Aorta (tissue), 5 donors: ENCODE results near the gene PRR12. TPM values are rescaled to one million over a fixed set of nuclear protein-coding genes. Genes with fewer than 3 reads are reported as not detected.
A peak's percentile ranks its signal among the peaks of the same experiment; 100 is the strongest.

Experiments used
- ATAC-seq: fragments of 200-7000 bp; cut with Tn5 transposase; one replicate; pipeline ENCODE4 v1.9.1; 2022; ENCODE audit warnings: moderate library complexity; ENCODE audit not compliant: low FRiP score
- DNase-seq, 2 donors: peaks; one replicate each; pipeline ENCODE4 v3.0.0-alpha.2; 2020
- H3K27ac ChIP-seq, 2 donors: one replicate each; pipeline ENCODE4 v1.5.1; 2013; ENCODE audit warnings: low read length in 2 of 2, mild to moderate bottlenecking in 2 of 2, moderate library complexity in 2 of 2, control low read depth in 1 of 2, inconsistent platforms in 1 of 2, low read depth in 1 of 2
- H3K27me3 ChIP-seq, 2 donors: one replicate each; pipeline ENCODE4 v1.6.1; 2013; ENCODE audit warnings: control low read depth in 1 of 2, low read length in 1 of 2, mild to moderate bottlenecking in 1 of 2, moderate library complexity in 1 of 2; ENCODE audit not compliant: insufficient read depth in 2 of 2, control insufficient read depth in 1 of 2
- H3K36me3 ChIP-seq, 2 donors: one replicate each; pipeline ENCODE4 v1.6.1; 2013; ENCODE audit warnings: control low read depth in 1 of 2, low read length in 1 of 2, mild to moderate bottlenecking in 1 of 2; ENCODE audit not compliant: insufficient read depth in 2 of 2, control insufficient read depth in 1 of 2
- H3K4me1 ChIP-seq, 2 donors: one replicate each; pipeline ENCODE4 v1.6.1; 2013; ENCODE audit warnings: low read length in 2 of 2, control low read depth in 1 of 2, mild to moderate bottlenecking in 1 of 2, moderate library complexity in 1 of 2; ENCODE audit not compliant: insufficient read depth in 2 of 2, control insufficient read depth in 1 of 2
- H3K4me3 ChIP-seq, 2 donors: one replicate each; pipeline ENCODE4 v1.5.1; 2013; ENCODE audit warnings: low read length in 2 of 2, control low read depth in 1 of 2, mild to moderate bottlenecking in 1 of 2
- H3K9me3 ChIP-seq: one replicate; pipeline ENCODE4 v1.6.1; 2013; ENCODE audit warnings: mild to moderate bottlenecking, low read length; ENCODE audit not compliant: control insufficient read depth
- WGBS, 2 donors: extraction: QIAGEN DNeasy Blood & Tissue Kit; methylation state at CpG; one replicate each; pipeline ENCODE4 v1.1.7; 2013; 5-methylcytosine and 5-hydroxymethylcytosine counted together
- intact Hi-C, 2 donors: fragments of 100-400 bp; cut with DNase I; formaldehyde crosslinking; loops; one replicate each; pipeline versions ENCODE4 v1.14.2 to v1.15.0; 2022
- polyA plus RNA-seq, 2 donors: library from polyadenylated mRNA; stranded (reverse); fragments of 200-250 nt; gene quantifications; one replicate each; pipeline ENCODE4 v1.2.3, GENCODE V29; 2013
- total RNA-seq, 2 donors: library from RNA; stranded (reverse); fragmentation: NEBNext Ultra II Directional; extraction: Animal tissue kit (Norgen Biotek cat#: 25700); gene quantifications; one replicate each; pipeline ENCODE4 v1.2.1, GENCODE V29; 2021
- donor health status: healthy with polysubstance abuse.
- donor health status: Bipolar disorder and iron deficiency.
- donor health status: DM: no; HTN: no; CAD: no.
- donor health status: DM: no; HTN: no; CAD: no.
- donor health status: DM: yes; HTN: yes; CAD: no.

PRR12 gene
- total and polyA plus RNA-seq, 4 donors = 2.6 to 31.3 (median 15.1) TPM

DNA sequence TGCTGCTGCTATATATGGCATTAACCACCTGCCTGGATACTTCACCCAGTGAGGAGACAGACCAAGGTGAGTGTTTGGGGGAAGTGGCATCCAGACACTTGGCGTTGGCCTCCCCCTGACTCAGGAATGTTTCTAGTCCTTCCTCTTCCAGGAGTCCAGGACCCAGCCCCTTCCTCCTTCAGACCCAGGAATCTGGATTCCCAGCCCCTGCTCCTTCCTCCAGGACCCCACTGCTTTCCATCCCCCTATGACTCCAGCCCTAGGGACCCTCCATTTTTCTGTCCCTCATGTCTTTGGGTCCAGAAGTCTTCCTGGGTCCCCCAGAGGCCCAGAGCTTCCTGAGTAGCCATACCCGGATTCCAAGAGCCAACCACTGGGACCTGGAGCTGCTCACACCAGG lies 7.7 kb upstream of the PRR12 start:
- no peaks in the 10 kb centered on the region for H3K36me3 ChIP-seq
- H3K4me1 ChIP-seq = no peaks in the 10 kb centered on the region
- no peak for ATAC-seq
- no peaks in the 10 kb centered on the region for H3K27me3 ChIP-seq
- intact Hi-C loops = no loop called here
- no peak for DNase-seq
- no peak overlapping the region for H3K4me3 ChIP-seq
- no peak overlapping the region for H3K27ac ChIP-seq
- 50 to 51% methylated on average over 2 of the region's 2 CpGs for WGBS, 2 donors
- no peaks in the 10 kb centered on the region for H3K9me3 ChIP-seq

DNA sequence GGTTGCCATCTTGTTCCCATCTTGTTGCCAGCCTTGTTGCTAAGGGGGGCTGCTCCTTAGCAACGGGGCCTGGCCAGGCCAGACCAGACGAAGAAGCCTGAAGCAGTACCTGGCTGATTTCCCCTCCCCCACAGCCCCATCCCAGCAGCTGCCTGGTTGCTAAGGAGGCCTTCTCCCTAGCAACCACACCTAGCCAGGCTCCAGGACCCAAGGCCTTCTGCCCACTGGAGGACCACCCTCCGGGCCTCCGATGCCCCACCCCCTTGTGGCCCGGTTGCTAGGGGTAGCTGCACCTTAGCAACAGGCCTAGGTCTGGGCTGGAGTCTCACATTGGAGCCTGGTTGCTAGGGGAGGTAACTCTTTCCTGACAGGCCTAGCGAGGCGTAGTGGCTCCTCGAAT lies 6.0 kb upstream of the PRR12 start:
- DNase-seq (no peak), ATAC-seq (no peak)
- H3K4me1 ChIP-seq = no peaks in the 10 kb centered on the region
- no peaks in the 10 kb centered on the region for H3K27me3 ChIP-seq
- WGBS, 2 donors = 47 to 48% methylated on average over 8 of the region's 8 CpGs
- no peak overlapping the region for H3K27ac ChIP-seq
- H3K4me3 ChIP-seq = no peak overlapping the region
- no peaks in the 10 kb centered on the region for H3K9me3 ChIP-seq
- H3K36me3 ChIP-seq = no peaks in the 10 kb centered on the region
- intact Hi-C loops = no loop called here

- Histone ChIP-seq H3K27ac (no peak overlapping the region), H3K4me1 (no peaks in the 10 kb centered on the region), H3K9me3 (no peaks in the 10 kb centered on the region), H3K4me3 (no peak overlapping the region), H3K36me3 (no peaks in the 10 kb centered on the region), H3K27me3 (no peaks in the 10 kb centered on the region)
- DNase-seq (no peak), ATAC-seq (no peak)
- intact Hi-C loops = no loop called here
- WGBS, 2 donors = 73 to 84% methylated on average over 8 of the region's 8 CpGs
Measured at GRCh38 chr19:49587227-49587626, 3.8 kb upstream of the PRR12 start.

GRCh38 chr19:49588365-49589122 lies 2.4 kb upstream of the PRR12 start:
- Histone ChIP-seq H3K9me3 (no peaks in the 10 kb centered on the region), H3K27ac (no peak overlapping the region), H3K4me1 (no peaks in the 10 kb centered on the region), H3K27me3 (no peaks in the 10 kb centered on the region), H3K36me3 (no peaks in the 10 kb centered on the region), H3K4me3 (no peak overlapping the region)
- 76 to 78% methylated on average over 17 to 18 of the region's 18 CpGs for WGBS, 2 donors
- DNase-seq (no peak), ATAC-seq (no peak)
- intact Hi-C loops = no loop called here

DNA sequence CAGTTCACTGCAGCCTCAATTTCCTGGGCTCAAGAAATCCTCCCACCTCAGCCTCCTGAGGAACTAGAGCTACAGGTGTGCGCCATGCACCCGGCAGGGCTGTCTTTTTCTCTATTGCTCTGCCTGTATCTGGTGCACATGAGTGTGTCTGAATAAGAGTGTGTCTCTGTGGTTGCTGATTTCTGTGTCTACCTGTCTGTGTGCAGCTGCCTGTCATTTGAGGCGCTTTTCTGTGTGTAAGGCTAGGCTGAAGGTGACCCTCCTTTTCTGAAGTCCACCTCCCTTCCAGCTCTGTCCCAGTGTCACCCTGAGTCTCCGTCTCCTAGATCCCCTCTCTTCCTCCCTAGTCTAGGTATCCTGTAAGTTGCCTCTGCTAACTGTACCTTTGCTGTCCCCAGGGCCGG lies 1.5 kb upstream of the PRR12 start:
- Histone ChIP-seq H3K27me3 (no peaks in the 10 kb centered on the region), H3K9me3 (no peaks in the 10 kb centered on the region), H3K4me3 (no peak overlapping the region), H3K27ac (peak overlapping the region in 1 of 2 donors; percentile 42), H3K4me1 (no peaks in the 10 kb centered on the region), H3K36me3 (peaks cover 2% of the 10 kb centered on the region in 2 donors)
- DNase-seq (no peak), ATAC-seq (no peak)
- 60 to 61% methylated on average over 5 of the region's 5 CpGs for WGBS, 2 donors
- intact Hi-C loops = no loop called here

DNA sequence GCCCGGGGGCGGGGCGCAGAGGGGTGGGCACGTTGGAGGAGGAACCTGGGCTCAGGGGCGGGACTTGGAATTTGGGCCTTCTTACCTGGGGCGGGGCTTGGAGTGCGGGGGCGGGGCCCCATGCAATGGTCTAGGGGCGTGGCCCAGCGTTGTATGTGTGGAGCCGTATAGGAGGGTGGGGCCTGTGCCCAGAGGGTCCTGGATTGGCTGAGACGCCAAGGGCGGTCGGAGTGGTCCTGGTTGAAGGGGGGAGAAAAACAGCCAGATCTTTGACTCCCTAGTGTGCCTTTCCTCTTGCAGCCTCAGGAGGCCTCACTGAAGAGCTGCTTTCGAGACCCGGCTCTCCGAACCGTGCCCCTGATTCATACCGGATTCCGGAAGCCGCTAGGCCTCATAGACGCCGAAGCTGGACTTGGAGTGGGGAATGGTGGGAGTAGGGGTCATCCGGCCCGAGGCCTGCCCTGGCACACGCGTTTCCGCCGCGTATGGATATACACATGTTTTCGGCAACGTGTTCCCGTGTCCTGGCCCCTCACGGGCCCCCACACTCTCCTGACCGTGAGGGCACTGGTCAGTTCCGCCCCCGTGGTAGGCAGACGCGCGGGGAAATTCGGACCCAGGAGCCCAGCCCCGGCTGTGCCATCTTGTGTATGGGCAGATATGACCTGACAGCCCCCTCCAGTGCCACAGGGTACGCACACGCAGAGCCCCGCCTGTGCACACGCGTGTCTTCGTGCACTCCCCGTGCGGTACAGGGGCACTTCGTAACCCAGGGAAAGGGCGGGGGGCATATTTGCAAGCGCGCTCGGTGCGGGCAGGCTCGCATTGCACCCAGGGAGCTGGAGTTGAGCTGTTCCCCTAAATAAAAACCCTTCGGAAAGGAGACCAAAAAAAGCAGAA lies 661 bp upstream of the PRR12 start:
- ATAC-seq (peak; percentile 86), DNase-seq (peak; percentile 97 to 98)
- intact Hi-C loops = loop anchor here (2.0 to 5.0 kb wide), 2 partner anchors 74 to 77 kb away; partner anchors contain the start of genes BCL2L12 (in 2 of the 2) and IRF3 (in 2 of the 2)
- Histone ChIP-seq H3K4me3 (peak overlapping the region; percentile 46 to 93), H3K27me3 (no peaks in the 10 kb centered on the region), H3K36me3 (peaks cover 4 to 5% of the 10 kb centered on the region in 2 donors), H3K27ac (peak overlapping the region in 1 of 2 donors; percentile 24), H3K4me1 (no peaks in the 10 kb centered on the region), H3K9me3 (no peaks in the 10 kb centered on the region)
- 0% methylated on average over 54 to 58 of the region's 58 CpGs for WGBS, 2 donors

- intact Hi-C loops = loop anchor here (2.0 to 5.0 kb wide), 3 partner anchors 47 to 75 kb away; partner anchors contain the start of genes BCL2L12 (in 2 of the 2) and IRF3 (in 2 of the 2)
- no peaks in the 10 kb centered on the region for H3K9me3 ChIP-seq
- no peaks in the 10 kb centered on the region for H3K4me1 ChIP-seq
- no peaks in the 10 kb centered on the region for H3K27me3 ChIP-seq
- peak overlapping the region; percentile 93 to 99 for H3K4me3 ChIP-seq
- DNase-seq = peak in 1 of 2 donors; percentile 81
- WGBS, 2 donors = 0% methylated on average over 48 to 51 of the region's 51 CpGs
- peak overlapping the region in 1 of 2 donors; percentile 56 for H3K27ac ChIP-seq
- no peak for ATAC-seq
- peaks cover 4 to 5% of the 10 kb centered on the region in 2 donors for H3K36me3 ChIP-seq
Measured at GRCh38 chr19:49591731-49592485, 926 bp downstream of the PRR12 start.
